ENCODE measurements around the gene ATXN3.

The ATXN3 gene

DNA sequence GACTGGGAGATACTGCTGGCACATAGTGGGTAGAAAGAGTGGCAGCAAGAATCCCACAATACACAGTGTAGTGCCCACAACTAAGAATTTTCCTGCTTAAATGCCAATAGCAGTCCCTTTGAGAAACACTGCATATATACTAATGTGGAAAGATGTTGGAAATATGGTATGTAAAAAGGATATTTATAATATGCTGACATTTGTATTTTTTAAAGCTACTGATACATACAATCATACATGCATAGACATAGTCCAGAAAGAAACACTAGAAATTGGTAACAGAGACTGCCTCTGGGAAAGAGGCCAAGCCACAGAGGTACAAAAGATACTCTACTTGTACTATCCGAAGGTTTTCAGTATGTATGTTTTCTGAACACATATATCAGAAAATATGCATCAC is 96.8 kb downstream of the ATXN3 start:
- DNase-seq (ENCODE audit: low read depth in 4 of 4, low spot score in 1 of 4), result no peak

Data from stimulated activated CD4-positive, alpha-beta T cell treated with anti-CD3 and anti-CD28 coated beads, Interleukin-1b, Interleukin-23, amount 100 ng/mL, for 24 hours (primary cell).